Measurements from ENCODE around the gene DUOXA1.

The DUOXA1 gene

DNA sequence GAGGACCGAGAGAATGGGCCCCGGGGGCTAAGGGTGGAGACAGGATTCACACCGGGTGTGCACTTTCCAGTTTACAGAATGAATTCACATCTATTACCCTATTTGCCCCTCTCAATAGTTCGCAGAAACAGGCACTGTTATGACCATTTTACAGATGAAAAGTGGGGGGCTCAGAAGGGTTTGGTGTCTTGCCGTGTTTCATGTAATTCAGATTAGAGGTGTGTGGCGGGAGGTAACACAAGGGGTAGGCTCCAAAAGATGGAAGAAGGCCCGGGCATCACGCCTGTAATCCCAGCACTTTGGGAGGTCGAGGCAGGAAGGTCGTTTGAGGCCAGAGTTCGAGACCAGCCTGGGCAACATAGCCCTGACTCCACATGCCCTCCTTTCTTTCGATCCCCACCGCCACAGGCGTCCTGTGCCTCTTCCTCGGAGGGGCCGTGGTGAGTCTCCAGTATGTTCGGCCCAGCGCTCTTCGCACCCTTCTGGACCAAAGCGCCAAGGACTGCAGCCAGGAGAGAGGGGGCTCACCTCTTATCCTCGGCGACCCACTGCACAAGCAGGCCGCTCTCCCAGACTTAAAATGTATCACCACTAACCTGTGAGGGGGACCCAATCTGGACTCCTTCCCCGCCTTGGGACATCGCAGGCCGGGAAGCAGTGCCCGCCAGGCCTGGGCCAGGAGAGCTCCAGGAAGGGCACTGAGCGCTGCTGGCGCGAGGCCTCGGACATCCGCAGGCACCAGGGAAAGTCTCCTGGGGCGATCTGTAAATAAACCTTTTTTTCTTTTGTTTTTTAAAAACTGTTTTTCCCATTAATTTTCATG, 12.2 kb downstream of the DUOXA1 start:
- no peak for DNase-seq (ENCODE audit: low read depth)
- TF ChIP-seq, protein P1, sequence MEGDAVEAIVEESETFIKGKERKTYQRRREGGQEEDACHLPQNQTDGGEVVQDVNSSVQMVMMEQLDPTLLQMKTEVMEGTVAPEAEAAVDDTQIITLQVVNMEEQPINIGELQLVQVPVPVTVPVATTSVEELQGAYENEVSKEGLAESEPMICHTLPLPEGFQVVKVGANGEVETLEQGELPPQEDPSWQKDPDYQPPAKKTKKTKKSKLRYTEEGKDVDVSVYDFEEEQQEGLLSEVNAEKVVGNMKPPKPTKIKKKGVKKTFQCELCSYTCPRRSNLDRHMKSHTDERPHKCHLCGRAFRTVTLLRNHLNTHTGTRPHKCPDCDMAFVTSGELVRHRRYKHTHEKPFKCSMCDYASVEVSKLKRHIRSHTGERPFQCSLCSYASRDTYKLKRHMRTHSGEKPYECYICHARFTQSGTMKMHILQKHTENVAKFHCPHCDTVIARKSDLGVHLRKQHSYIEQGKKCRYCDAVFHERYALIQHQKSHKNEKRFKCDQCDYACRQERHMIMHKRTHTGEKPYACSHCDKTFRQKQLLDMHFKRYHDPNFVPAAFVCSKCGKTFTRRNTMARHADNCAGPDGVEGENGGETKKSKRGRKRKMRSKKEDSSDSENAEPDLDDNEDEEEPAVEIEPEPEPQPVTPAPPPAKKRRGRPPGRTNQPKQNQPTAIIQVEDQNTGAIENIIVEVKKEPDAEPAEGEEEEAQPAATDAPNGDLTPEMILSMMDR (IDR thresholded peaks at IDR 0.05; ENCODE audit: low read depth, low read length, missing control alignments): no peak
- H3K4me3 ChIP-seq (ENCODE audit: low read depth, low read length): no peak overlapping the region

DNA sequence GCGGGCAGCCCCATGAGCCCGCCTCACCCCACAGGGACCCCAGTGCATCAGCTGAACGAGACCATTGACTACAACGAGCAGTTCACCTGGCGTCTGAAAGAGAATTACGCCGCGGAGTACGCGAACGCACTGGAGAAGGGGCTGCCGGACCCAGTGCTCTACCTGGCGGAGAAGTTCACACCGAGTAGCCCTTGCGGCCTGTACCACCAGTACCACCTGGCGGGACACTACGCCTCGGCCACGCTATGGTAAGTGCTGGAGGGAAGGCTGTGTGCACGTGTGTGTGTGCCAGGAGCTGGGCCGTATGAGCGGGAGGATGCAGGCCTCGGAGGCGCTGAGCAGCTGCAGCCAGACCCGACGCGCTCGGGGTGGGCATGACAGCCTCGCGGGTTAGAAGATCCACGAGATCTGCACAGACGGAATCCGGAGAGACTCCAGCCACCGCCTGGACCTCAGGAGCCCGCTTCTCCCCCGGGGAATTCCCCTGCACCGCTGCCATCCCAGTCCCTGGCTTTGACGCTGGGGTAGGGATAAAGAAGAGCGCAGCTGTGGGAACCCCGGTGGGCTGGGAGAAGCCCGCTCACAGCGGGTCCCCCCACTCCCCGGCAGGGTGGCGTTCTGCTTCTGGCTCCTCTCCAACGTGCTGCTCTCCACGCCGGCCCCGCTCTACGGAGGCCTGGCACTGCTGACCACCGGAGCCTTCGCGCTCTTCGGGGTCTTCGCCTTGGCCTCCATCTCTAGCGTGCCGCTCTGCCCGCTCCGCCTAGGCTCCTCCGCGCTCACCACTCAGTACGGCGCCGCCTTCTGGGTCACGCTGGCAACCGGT, 13.0 kb downstream of the DUOXA1 start:
- H3K4me3 ChIP-seq (ENCODE audit: low read depth, low read length): no peak overlapping the region
- TF ChIP-seq, protein P1 (IDR thresholded peaks at IDR 0.05; ENCODE audit: low read depth, low read length, missing control alignments): no peak
- DNase-seq (ENCODE audit: low read depth): no peak

DNA sequence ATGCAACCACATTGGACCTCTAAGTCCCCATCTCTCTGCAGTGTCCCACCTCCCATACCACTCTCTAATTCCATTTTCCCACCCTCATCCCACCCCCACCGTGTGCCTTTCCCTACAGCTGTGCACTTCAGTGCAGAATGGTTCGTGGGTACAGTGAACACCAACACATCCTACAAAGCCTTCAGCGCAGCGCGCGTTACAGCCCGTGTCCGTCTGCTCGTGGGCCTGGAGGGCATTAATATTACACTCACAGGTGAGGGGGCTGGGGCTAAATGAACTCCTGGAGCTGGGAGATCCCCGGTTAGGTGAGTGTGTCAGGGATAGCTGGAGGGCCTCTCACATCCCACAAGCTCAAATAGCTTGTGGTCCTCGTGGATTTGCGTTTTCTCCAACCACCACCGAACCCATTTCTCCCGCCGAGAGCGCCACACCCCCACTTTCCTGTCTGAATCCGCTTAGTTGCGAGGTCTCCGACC, 13.6 kb downstream of the DUOXA1 start:
- no peak for DNase-seq (ENCODE audit: low read depth)
- H3K4me3 ChIP-seq (ENCODE audit: low read depth, low read length): no peak overlapping the region
- TF ChIP-seq, protein P1 (IDR thresholded peaks at IDR 0.05; ENCODE audit: low read depth, low read length, missing control alignments): no peak

DNA sequence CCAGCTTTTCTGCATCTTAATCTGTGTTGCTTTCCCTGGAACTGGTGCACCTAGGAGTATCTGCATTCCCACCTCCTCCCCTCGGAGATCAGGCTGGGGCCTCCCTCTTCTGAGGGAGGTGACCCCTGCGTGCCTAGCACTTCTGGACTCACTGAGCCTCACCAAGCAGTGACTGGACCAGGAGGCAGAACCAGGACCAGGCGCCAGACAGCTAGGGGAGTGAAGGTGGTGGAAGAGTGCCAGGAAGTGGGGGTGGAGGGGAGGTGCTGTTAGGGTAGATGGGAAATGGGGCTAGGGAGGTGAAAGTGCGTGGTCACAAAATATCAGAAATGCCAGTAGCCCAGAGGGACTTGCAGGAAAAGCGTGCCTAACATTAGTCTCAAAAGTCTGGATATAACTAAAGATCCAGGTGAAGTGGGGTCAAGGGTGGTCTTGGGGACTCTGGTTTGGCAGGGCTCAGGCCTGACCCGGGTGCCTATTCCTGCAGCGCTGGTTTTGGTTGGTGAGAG, 14.3 kb downstream of the DUOXA1 start:
- TF ChIP-seq, protein P1 (IDR thresholded peaks at IDR 0.05; ENCODE audit: low read depth, low read length, missing control alignments): no peak
- no peak for DNase-seq (ENCODE audit: low read depth)
- no peak overlapping the region for H3K4me3 ChIP-seq (ENCODE audit: low read depth, low read length)

DNA sequence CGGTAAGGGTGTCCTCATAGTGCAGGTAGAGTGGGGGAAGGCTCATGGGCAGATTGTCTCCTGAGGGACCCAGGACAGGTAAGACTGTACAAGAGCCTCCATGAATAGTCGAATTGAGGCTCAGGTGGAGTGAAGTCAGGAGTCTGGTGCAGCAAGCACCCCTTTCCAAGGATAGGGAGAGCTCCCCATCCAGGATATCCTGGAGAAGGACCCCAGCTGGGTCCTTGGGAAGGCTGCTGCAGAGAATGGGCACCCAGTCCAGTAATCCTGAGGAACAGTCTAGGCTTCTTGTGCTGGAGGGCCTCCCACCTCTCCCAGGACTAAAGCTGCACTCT, 15.0 kb downstream of the DUOXA1 start:
- no peak overlapping the region for H3K4me3 ChIP-seq (ENCODE audit: low read depth, low read length)
- TF ChIP-seq, protein P1 (IDR thresholded peaks at IDR 0.05; ENCODE audit: low read depth, low read length, missing control alignments): no peak
- DNase-seq (ENCODE audit: low read depth): no peak

DNA sequence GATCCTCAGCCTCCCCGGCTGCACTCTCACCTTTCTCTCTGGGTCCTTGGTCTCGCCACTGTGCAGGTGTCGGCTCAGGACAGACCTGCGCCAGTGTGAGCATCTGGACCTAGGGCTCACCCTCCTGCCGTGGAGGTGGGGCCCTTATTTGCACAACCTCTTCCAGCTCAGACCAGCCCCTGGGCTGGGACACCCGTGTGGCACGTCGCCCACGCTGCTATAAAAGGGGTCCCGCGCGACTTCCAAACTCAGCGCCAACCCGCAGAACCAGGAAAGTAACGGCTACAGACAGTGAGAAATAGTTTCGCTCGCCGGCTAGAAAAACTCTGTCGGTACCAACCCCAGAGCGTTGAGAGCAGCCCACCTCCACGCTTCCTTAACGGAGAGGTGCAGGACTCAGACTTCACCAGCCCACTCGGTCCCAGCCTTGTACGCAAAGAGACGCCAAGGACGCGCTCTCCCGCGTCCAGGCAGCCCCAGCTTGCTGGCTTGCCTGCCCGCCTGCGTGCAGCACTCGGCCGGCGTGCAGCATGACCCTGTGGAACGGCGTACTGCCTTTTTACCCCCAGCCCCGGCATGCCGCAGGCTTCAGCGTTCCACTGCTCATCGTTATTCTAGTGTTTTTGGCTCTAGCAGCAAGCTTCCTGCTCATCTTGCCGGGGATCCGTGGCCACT, 15.5 kb downstream of the DUOXA1 start, which contains the start of the genes DUOX2 and DUOXA2:
DUOX2 (minus strand) TSS at position 97 of the 675 bp plus-strand sequence. CDS start 761 bp downstream, outside the sequence.
DUOXA2 (plus strand) TSS at position 251 of the 675 bp plus-strand sequence; CDS start at position 531, 280 bp downstream.
- TF ChIP-seq, protein P1 (IDR thresholded peaks at IDR 0.05; ENCODE audit: low read depth, low read length, missing control alignments): no peak
- no peak for DNase-seq (ENCODE audit: low read depth)
- H3K4me3 ChIP-seq (ENCODE audit: low read depth, low read length): peak within 1 kb of the TSS; percentile 6; the same call in 1 of the 2 replicates
